ENCODE results near the gene SMIM41. TPM values are rescaled to one million over a fixed set of nuclear protein-coding genes. Genes with fewer than 3 reads are reported as not detected.

The SMIM41 gene
- polyA plus RNA-seq, 4 donors = 0.27 to 0.70 (median 0.41) TPM

DNA sequence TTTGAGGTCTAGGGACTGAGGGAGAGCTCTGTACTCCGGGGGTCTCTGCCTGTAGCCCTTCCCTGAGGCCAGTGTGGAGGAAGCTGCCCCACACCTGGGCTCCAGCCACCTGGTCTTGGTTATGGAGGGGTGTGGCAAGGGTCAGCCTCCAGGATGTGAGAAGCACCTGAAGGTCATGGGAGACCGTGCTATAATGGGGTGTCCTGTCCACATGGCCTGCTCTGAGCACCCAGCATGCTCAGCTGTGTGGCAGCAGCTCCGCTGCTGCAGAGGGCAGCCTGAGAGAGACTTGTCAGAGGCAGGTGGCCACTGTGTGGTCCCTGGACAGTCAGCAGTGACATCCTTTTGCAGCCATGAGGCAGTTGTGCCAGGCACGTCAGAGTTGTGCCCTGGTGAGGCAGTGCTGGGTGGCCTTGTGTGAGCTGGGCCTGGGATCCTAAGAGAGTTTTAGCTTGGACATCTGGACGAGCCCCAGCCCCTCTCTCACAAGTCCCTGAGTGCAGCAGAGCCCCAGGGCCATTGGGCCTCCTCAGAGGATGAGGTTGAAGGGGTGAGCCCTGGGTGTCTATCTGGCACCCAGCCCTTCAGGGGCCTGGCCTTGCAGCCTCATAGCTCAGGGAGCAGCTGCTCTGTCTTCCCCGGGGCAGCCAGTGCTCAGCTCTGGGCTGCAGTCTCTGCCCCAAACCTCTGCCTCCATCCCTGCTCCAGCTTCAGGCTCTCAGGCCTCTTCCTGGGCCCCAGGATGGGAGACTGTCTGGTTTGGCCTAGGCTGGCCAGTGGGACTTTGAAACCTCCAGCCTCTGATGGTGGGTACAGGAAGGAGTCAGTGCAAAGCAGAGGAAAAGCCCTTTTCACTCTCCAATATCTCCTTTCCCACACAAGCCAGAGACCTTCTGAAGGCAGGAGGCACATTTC lies 17.1 kb upstream of the SMIM41 start:
- DNase-seq (ENCODE audit: low read depth in 4 of 4, low spot score in 2 of 4) = no peak

DNA sequence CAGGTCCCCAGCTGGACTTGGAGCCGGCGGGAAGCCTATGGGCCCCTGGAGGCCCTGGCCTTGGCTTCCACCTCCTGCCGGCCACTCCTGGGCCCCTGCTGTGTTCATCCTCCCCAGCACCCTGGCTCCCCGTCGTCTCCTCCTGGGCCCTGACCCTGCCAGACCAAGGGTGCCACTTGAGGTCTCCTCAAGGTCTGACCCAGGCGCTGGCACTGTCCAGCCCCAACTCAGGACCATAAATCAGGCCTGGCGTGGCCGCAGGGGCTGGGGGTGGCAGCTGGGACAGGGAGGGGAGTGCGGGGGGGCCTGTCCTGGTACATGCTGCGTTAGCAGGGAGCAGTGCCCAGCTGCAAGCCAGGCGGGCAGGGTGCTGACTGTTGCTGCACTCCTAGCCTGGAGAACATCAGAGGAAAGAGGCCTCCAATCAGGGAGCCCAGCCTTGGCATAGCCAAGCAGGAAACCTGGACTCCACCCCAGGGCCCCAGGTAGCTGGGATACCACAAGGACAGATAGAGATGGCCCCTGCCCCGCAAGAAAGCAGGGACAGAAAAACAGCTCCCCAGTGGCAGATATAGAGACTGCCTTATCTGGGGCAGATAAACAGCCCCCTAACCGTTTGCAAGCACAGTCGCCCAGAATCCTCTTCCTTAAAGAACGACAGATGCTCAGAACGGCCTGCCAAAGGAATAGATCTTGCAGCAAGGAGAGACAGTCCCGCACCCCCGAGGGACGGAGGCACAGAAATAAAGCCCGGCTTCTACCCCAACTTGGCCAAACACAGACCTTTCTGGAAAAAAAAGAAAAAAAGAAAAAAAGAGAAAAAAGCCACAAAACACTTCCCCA lies 16.2 kb upstream of the SMIM41 start:
- DNase-seq (ENCODE audit: low read depth in 4 of 4, low spot score in 2 of 4) = no peak

DNA sequence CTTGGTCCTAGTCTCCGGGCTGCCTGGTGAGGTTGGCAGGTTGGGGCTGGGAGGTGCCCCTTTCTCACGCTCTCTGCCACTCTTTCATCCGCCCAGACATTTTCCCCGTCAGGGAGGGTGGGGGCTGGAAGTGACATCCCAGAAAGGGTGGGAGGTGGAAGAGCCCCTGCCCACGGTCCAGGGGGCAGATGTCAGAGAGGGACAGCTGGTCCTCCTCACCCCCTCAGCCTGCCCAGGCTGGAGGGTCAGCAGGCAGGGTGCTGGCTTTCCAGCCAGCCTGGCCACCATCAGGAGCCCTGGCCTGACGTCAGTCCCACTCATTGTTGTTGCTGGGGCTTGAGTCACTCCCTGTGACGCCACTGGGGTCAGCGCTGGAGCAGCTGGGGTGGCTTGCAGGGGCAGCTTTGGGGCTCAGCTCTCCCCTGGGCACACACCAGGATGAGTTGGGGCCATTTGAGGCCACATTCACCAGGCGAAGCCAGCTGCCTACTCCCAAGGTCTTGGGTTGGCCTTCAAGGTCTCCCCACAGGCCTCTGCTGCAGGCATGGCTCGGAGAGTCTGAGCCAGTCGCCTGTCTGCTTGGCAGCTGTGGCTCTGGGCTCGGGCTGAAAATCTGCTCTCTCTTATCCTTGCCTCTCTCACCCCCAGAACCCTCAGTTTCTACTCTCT lies 15.4 kb upstream of the SMIM41 start:
- DNase-seq (ENCODE audit: low read depth in 4 of 4, low spot score in 2 of 4) = no peak

DNA sequence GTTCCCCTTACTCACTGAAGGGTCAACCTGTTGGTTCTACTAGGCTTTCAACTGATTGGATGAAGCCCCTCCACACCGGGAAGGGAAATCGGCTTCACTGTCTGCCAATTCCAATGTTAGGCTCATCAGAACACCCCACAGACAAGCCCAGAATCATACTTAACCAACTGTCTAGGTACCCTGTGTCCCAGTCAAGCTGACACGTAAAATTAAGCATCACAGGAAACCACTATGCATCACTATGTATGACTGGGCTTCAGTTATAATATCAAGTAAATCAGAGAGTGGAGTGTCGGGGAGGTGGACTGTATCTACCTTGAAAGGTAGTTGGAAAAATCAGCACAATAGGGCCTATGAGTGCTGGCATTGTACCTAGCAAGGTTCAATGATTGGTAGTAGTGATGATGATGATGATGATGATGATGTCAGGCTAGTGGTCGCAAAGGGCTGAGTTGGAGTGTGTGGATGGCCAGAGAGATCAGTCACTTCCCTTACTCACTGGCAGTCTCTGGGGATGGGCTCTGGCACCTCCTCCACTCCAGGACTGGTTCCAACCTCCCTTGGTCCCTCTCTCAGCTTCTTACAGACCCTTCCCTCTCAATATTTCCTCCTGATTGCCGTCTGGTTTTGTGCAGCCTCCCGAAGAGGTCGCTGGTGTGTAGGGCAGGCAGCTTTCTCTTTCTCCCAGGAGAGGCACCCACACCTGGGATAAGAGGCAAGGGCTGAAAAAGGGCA lies 13.0 kb upstream of the SMIM41 start:
- DNase-seq (ENCODE audit: low read depth in 4 of 4, low spot score in 2 of 4) = no peak

DNA sequence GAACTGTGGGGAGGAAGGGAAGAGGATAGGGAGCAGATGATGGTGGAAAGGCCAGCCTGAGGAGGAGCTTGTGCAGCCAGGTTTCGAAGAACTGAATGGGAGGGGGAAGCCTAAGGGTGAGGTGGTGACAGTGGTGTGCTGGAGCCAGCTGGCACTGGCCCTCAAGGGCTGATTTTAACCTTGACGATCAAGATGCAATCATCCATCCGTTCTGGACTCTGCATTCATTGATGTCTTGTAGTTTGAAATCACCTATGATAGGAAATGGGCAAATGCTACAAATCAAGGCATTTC lies 12.5 kb upstream of the SMIM41 start:
- DNase-seq (ENCODE audit: low read depth in 4 of 4, low spot score in 2 of 4) = no peak

DNA sequence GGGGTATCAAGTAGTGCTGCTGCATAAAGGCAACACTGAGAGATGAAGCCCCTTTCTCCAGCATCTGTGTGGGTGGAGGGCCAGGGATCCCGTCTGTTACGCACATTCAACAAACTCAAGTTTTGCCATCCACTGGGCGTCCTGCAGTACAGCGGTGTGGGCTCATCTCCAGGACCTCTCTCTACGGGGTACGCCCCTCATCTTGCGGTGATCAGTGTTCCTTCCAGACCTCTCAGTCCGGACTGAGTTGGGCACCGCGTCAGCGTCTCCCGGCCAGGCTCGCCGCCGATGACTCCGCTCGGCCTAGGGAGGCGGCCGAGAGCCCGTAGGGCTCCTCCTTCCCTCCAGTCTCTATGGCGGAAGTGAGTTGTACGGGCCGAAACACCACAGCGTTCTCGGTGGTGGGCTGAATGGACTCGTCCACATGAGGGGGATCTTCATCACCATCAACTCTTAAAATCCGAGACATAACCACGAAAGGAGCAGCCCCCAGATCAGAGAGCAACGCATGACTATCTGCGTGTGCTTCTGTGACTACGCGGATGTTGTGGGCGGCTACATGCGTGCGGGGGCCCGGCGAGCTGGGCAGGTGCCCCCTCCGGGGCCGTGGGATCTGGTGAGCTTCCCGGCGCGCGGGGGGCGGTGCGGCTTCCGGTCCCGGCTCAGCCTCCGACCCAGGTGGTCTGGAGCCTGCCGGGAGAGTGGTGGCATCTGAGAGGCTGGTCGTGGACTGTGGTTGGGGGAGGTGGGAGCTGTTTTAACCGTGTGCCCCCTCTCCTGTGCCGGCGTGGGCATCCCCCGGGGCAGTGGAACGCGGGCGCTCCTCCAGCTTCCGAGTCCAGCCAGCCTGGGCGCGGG lies 9.9 kb upstream of the SMIM41 start, which contains the start of gene ATG101:
ATG101 (plus strand) TSS at position 652 of the 858 bp plus-strand sequence. CDS start 3,673 bp downstream, outside the sequence.
- DNase-seq (ENCODE audit: low read depth in 4 of 4, low spot score in 2 of 4) = peak; percentile 90 to 97 (median 94)

DNA sequence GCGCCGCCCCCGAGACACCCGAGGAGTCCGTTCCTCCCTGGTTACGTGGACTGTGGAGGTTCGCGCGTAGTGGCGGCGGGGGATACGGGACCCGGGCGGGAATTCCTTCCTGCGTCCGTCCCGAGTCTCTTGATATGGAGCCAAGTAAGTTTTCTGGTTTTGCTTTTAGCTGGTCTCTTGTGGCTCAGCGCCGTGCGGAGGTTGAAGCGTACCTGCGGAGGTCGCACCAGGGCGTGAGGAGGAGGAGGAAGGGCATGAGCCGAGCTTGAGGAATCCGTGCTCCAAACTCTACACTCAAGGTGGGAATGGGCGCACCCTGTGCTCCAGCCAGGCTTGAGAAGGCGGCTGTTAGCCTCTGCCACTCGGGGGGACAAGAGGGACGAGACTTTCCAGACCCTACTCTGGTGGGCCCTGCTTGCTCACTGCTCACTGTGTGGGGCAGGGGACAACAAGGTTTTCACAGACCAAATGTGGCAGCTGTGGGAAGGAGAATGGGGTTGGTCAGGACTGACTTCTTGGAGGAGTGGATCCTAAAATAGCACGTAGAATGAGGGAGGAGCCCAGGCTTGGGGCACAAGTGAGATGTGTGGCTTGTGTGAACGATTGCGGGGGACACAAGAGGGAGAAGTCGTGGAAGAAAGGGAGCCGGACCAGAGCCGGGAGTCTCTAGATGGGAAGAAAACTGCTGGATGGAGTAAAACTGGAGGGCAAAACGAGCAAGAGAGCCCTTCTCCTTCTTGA lies 9.1 kb upstream of the SMIM41 start:
- no peak for DNase-seq (ENCODE audit: low read depth in 4 of 4, low spot score in 2 of 4)

DNA sequence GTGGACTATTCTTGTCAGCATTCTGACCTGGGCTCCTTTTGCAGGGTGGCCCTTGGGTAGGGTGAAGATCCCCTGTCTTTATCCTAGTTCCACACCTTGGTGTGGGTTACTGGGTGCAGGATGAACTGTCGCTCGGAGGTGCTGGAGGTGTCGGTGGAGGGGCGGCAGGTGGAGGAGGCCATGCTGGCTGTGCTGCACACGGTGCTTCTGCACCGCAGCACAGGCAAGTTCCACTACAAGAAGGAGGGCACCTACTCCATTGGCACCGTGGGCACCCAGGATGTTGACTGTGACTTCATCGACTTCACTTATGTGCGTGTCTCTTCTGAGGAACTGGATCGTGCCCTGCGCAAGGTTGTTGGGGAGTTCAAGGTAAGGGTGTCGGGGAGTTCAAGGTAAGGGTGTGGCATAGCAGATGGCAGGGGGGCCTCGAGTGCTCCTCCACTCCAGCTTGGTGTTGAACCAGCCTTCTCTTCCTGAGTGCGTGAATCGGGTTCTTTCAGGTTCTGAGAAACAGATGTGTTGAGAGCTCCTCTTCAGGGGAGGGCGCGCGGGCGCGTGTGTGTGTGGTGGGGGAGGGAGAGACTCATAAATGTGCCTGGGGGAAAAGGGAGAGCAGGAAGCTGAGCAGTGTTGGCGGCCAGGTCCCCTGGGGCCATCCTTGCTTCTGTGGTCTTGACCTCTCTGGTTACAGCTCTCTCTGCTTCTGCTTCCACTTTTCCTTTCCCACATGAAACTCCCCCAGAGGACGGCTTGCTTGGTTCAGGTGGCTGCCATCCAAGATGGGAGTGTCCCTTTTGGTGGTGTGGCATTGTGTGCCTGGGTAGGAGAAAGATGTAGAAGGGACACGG lies 5.7 kb upstream of the SMIM41 start:
- DNase-seq (ENCODE audit: low read depth in 4 of 4, low spot score in 2 of 4) = no peak

DNA sequence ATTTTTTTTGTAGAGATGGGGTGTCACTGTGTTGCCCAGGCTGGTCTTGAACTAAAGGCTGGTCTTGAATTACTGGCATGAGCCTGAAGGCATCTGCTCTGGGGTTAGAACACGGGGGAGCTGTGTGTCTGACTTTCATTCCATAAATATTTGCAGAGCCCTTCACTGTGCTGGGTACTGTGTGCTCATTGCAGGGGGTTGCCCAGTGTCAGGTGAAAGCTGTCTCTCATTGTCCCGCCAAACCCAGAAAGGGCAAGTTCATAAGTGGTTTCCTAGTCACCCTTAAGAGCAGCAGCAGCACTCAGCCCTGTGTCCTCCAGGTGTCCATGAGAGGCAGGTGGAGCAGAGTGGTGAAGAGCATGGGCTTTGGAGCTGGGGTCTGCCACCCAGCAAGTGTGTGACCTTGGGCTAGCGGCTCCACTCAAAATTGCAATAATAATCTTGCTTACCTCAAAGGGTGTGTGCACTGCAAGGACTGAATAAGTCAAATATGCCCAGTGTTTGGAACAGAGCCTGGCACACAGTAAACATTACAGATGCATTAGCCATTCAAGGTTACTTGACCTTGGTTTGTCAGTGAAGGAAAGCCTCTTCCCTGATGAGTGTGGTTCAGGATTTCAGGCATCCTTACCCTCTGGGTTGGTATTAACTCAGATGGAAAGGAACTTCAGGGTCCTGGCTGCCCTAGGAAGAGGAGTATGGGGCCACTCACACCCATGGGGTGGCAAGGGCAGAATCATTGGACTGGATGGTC lies 4.4 kb upstream of the SMIM41 start:
- no peak for DNase-seq (ENCODE audit: low read depth in 4 of 4, low spot score in 2 of 4)

DNA sequence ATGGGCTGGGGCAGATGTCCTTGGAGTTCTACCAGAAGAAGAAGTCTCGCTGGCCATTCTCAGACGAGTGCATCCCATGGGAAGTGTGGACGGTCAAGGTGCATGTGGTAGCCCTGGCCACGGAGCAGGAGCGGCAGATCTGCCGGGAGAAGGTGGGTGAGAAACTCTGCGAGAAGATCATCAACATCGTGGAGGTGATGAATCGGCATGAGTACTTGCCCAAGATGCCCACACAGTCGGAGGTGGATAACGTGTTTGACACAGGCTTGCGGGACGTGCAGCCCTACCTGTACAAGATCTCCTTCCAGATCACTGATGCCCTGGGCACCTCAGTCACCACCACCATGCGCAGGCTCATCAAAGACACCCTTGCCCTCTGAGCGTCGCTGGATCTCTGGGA lies 2.7 kb upstream of the SMIM41 start:
- DNase-seq (ENCODE audit: low read depth in 4 of 4, low spot score in 2 of 4) = no peak

DNA sequence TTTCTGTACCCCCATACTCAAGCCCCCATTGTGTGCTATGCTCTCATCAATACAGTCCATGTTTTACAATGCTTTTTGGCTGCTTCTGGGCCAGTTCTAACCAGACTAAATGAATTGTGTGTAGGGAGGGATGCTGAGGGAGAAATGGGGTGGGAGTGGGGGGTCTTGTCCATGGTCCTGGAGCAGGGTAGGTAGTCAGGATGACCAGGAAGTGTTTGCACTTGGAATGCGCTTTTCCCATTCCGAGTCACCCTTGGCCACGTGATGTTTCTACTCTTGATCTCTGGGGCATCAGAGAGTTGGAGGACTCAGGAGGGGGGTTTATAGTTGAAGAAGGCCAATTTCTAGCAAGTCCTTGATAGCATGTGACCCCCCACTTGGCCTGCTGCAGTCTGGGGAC lies 1.2 kb upstream of the SMIM41 start:
- no peak for DNase-seq (ENCODE audit: low read depth in 4 of 4, low spot score in 2 of 4)

DNA sequence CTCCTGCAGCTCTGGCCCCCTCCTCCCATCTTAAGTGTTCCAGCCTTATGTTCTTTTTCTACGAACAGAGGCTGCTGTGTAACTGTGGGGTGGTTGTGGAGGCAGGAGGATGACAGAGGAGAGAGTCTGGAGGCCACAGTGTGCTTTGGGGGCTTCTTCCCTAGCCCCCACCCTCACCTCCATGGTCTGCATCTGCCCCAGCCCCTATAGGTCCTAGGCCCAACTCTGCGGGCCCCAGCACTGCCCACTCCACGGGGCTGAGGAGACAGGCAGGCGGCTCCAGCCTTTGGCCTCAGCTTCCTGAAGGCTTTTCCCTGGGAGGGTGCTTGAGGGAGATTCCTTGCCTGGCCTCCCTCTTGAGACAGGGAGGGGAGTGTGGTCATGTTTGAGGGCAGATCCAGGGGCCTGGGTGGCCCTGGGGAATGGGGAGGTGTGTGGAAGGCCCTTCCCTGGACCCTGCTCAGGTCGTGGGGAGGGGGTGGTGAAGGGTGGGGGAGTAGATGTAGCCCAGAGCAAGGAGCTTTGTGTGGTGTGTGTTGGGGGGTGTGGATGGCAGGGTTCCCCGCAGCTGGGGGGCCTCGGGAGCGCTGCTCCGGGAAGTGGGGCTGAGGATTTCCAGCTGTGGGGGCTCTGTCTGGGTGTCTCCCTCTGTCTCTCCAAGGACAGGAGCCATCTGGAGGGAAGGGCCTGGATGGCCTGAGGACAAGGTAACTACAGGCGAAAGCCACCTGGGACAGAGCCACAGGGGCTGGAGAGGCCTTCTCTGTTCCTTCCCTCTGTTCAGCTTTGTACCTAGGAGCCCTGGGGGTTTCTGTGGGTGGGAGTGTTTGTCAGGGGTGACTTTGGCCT lies 1.1 kb downstream of the SMIM41 start:
- no peak for DNase-seq (ENCODE audit: low read depth in 4 of 4, low spot score in 2 of 4)

DNA sequence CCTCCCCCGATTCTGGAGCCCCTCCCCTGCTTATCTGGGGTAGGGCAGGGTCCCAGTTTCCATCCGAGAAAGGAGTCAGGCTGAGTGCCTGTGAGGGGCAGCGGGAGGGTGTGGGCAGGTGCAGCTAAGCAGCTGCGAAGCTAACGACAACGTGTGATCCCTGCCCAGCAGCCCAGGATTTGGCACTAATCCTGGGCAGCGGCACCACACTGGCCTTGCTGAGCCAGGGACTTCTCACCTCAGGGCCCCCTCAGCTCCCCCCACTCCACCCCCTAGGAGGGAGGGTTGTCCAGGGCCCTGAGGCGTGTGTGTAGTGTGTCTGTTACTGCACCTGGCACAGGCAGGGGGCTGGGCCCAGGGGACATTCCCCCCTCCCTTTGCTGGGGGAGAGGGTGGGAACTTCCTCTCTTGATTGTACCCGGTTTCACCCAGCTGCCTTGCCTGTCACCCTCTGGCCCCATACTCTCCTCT lies 1.8 kb downstream of the SMIM41 start:
- DNase-seq (ENCODE audit: low read depth in 4 of 4, low spot score in 2 of 4) = no peak

DNA sequence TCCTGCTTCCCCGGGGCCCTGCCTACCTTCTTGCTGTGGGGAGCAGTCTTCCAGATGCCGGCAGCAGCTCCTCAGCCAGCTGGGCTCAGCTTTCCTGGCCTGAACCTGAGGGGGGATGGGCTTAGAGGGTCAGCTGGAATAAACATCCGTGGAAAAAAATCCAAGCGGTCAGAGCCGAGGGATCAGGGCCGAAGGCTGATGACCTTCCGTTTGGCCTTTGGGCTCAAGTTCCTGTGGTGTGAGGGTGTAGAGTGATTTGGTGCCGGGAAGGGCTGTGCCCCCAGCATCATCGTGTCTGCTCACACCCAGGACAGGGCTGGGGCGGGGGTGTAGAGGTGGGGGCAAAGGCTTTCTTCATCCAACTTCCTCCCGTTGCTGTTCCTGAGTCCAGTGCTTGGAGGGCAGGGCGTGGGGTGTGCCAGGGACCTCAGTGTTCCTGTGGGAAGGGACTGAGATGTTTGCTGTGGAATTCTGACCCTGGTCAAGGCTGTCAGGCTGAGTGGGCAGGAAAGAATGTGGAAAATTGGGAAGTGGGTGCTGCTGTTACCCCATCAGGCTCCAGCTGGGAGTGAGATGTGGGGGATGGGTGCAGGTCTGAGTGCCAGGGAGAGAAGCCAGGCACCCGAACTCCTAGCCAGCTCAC lies 2.6 kb downstream of the SMIM41 start:
- DNase-seq (ENCODE audit: low read depth in 4 of 4, low spot score in 2 of 4) = no peak

DNA sequence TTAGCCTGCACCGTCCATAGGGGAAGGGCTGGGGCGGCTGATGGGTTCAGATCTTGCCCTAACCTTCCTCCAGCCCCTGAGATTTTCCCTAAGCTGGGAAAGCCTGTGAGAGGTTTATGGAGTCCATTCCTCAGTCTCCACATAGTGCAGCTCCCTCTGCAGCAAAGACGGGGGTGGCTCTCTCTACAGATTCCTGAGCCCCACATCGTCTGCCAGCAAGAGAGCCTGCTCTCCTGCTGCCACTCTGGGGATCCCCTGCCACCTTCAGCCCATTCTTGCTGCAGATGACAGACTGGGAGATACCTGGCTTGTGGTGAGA lies 3.1 kb downstream of the SMIM41 start:
- DNase-seq (ENCODE audit: low read depth in 4 of 4, low spot score in 2 of 4) = no peak

Measured in left renal cortex interstitium (tissue), 4 donors.